ENCODE results near the gene NDUFA13.
A peak's percentile ranks its signal among the peaks of the same experiment; 100 is the strongest.

The NDUFA13 gene

DNA sequence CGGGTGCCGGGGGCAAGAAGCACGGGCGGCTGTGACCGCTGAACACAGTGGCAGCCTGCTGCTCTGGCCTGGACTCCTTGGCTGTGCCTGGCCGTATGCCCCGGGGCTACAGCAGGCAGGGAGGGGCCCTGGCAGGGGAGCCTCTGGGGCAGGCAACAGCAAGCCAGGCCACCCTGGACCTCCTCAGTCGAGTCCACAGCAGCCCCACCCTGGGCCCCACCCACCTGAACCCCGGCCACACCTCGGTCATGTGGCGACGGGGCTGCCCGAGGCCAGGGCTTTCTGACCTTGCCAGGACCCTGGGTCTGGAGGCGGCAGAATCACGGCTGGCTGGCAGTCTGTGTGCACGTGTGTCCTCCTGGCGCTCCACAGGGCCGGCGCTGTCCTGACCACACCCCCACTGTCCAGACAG is 30.7 kb downstream of the NDUFA13 start:
- H3K36me3 ChIP-seq (ENCODE audit: control insufficient read depth, insufficient read depth, low read length, severe bottlenecking) = no peaks in the 10 kb centered on the region
- H3K9me3 ChIP-seq (ENCODE audit: control insufficient read depth, low read length) = no peaks in the 10 kb centered on the region
- H3K27me3 ChIP-seq (replicated peaks; ENCODE audit: control insufficient read depth, insufficient read depth, low read length) = peaks cover 21% of the 10 kb centered on the region
- no peak overlapping the region for H3K9ac ChIP-seq (ENCODE audit: low read length)
- no peak overlapping the region for H3K4me3 ChIP-seq (ENCODE audit: low read length)
- H3K4me1 ChIP-seq (ENCODE audit: control insufficient read depth, insufficient read depth, low read length) = peaks cover 17% of the 10 kb centered on the region
- DNase-seq (ENCODE audit: low read depth) = peak; percentile 46

DNA sequence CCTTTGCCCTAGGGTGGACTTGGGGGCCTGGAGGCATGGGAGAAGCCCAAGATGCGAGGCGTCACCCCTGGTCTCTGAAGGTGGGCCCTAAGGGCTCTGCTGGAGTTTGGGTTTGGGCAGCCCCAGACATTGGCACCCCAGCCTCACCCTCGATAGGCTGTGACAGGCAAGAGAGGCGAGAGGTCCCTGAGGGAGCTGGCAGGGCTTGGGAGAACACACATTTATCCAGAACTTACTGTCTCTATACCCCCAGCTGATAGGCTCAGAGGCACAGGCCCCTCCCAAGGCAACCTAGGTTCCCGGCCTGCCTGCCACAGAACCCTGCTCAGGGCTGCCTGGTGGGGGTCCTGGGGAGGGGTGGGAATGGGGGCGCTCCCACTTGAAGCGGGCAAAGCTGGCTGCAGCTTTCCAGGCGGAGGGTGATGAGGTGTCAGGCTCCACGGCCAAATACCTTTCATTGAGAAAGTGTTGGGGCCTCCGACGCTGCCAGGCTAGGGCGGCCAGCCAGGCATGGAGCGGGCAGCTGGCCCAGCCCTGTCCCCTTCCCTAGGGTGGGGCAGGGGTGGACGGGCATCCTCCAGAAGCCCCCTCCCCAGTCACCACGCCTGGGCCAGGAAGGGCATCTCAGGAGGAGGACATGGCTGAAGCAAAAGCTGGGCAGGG is 31.8 kb downstream of the NDUFA13 start:
- Histone ChIP-seq H3K9me3 (ENCODE audit: control insufficient read depth, low read length) (no peaks in the 10 kb centered on the region), H3K4me1 (ENCODE audit: control insufficient read depth, insufficient read depth, low read length) (peaks cover 17% of the 10 kb centered on the region), H3K36me3 (ENCODE audit: control insufficient read depth, insufficient read depth, low read length, severe bottlenecking) (no peaks in the 10 kb centered on the region), H3K9ac (ENCODE audit: low read length) (no peak overlapping the region), H3K27me3 (replicated peaks; ENCODE audit: control insufficient read depth, insufficient read depth, low read length) (peaks cover 13% of the 10 kb centered on the region), H3K4me3 (ENCODE audit: low read length) (no peak overlapping the region)
- no peak for DNase-seq (ENCODE audit: low read depth)

DNA sequence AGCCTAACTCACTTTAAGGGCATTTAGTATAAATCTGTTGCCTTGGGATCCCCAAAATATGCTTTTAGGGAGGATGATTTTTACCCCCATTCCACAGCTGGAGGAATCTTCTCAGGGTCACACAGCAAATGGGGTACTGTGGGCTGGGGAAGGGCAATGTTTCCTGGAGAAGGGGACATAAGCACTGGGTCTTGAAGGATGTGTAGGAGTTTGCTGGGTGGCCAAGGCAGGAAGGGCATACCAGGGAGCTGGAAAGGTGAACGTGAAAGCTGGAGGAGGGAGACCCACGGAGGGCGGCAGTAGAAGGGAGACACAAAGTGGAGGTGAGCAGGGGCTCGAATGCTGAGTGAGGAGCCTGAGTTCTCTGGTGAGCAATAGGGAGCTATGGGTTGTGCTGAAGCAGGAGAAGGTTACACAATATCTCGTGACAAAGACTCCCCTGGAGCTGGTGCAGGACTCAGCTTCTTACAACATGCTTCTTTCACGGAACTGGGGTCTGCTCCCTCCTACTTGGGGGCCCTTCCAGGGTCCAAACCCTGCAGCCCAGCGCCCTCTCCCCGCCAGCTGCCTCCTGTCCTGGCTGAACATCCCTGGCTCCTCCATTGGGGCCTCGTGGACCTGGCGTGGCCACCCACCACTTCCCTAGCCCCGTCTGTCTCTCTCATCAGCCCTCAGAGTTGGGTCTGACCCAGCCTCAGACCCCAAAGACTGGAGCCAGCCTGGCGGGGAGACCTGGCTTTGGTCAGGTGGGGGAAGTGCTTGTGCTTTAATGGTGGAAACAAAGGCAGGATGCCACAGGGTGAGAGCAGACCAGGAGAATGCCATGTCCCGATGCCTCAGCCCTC is 33.1 kb downstream of the NDUFA13 start:
- peaks cover 11% of the 10 kb centered on the region for H3K27me3 ChIP-seq (replicated peaks; ENCODE audit: control insufficient read depth, insufficient read depth, low read length)
- H3K36me3 ChIP-seq (ENCODE audit: control insufficient read depth, insufficient read depth, low read length, severe bottlenecking) = no peaks in the 10 kb centered on the region
- H3K9me3 ChIP-seq (ENCODE audit: control insufficient read depth, low read length) = no peaks in the 10 kb centered on the region
- H3K4me3 ChIP-seq (ENCODE audit: low read length) = no peak overlapping the region
- H3K9ac ChIP-seq (ENCODE audit: low read length) = no peak overlapping the region
- peak; percentile 15 for DNase-seq (ENCODE audit: low read depth)
- H3K4me1 ChIP-seq (ENCODE audit: control insufficient read depth, insufficient read depth, low read length) = peaks cover 22% of the 10 kb centered on the region

DNA sequence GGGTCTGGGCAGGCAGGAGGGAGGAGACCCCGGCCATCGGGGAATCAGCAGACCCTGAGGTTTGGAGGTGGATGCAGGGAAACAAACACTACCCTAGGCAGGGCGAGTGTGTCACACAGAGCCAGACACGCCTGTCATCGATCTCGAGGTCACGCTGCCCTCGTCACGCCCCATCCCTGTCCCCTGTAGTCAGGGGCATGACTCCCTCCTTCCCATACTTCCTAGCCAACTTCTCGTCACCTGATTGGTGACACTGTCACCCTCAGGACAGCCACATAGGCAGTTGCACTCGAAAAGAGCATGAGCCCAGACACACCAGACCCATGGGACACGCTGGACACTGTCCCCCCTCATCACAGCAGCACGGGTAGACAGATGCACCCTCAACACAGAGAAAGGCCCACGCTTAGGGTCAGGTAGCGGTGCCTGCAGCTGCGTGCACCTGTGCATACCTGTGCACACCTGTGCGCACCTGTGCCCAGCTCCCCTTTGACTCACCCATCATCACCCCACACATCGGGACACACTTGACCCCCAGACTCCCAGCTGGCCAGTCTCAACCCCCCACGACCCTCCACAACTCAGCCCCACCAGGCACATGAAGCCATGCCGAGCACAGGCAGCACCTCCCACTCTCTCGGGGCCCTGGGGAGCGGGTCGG is 33.9 kb downstream of the NDUFA13 start:
- no peak for DNase-seq (ENCODE audit: low read depth)
- no peaks in the 10 kb centered on the region for H3K36me3 ChIP-seq (ENCODE audit: control insufficient read depth, insufficient read depth, low read length, severe bottlenecking)
- peaks cover 14% of the 10 kb centered on the region for H3K27me3 ChIP-seq (replicated peaks; ENCODE audit: control insufficient read depth, insufficient read depth, low read length)
- H3K9ac ChIP-seq (ENCODE audit: low read length) = no peak overlapping the region
- no peak overlapping the region for H3K4me3 ChIP-seq (ENCODE audit: low read length)
- H3K9me3 ChIP-seq (ENCODE audit: control insufficient read depth, low read length) = no peaks in the 10 kb centered on the region
- peaks cover 22% of the 10 kb centered on the region for H3K4me1 ChIP-seq (ENCODE audit: control insufficient read depth, insufficient read depth, low read length)

DNA sequence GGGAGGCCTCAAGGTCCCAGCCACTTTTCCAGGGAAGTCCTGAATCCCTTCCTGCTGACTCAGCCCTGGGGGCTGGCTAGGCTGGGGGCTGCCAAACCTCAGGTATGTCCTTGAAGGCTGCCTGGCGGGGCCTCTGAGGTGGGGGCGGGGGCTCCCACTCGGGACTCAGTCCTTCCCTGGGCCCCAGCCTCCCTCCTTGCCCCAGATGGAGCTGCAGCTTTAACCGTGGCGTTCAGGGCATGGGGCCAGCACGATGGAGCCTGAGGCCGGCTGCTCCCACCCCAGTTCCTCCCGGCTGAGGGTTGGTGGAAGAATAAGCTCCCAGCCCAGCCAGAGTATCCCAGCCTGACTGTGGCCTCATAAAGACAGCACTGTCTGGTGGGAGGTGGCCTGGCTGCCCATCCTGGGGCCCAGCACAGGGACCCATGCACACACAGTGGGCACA is 34.5 kb downstream of the NDUFA13 start:
- Histone ChIP-seq H3K27me3 (replicated peaks; ENCODE audit: control insufficient read depth, insufficient read depth, low read length) (peaks cover 14% of the 10 kb centered on the region), H3K9me3 (ENCODE audit: control insufficient read depth, low read length) (no peaks in the 10 kb centered on the region), H3K4me1 (ENCODE audit: control insufficient read depth, insufficient read depth, low read length) (peaks cover 22% of the 10 kb centered on the region), H3K4me3 (ENCODE audit: low read length) (no peak overlapping the region), H3K9ac (ENCODE audit: low read length) (no peak overlapping the region), H3K36me3 (ENCODE audit: control insufficient read depth, insufficient read depth, low read length, severe bottlenecking) (no peaks in the 10 kb centered on the region)
- peak; percentile 36 for DNase-seq (ENCODE audit: low read depth)

DNA sequence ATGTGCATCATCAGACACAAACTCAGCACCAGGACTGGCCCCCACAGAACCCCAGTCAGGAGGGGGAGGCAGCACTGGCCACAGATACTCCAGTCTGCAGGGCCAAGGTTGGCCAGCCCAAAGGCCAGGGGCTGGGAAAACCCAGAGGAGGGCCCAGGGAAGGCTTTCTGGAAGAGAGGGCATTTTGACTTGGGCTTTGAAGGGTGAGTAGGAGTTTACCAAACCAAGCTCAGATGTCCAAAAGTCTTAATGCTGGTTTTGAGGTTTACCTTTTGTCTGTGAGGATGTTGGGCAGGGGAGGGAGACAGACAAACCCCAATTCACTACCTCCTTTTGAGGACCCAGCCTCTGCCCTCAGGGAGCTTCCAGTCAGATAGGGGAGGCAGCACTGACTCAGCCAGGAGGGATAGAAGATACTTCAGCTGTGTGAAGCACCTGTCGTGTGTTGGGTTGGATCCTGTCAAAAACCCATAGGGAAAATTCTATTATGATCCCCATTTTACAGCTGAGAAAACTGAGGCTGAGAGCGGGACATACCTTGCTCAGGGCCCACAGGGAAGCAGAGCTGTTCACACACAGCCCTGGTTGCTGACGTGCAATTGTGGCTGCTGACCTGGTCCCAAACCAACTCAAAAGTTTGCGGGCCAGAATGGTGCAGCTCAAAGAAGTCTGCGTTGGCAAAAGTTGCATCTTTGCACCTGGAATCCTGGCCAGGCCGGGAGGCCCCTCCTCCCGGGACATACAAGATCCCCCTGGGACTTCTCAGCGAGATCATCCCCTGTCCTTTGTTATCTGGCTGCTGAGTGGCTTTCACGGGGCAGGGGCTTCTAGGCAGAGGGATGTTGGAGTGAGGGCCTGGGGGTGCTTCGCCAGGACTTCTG is 35.2 kb downstream of the NDUFA13 start:
- Histone ChIP-seq H3K27me3 (replicated peaks; ENCODE audit: control insufficient read depth, insufficient read depth, low read length) (peaks cover 14% of the 10 kb centered on the region), H3K4me3 (ENCODE audit: low read length) (no peak overlapping the region), H3K9ac (ENCODE audit: low read length) (no peak overlapping the region), H3K36me3 (ENCODE audit: control insufficient read depth, insufficient read depth, low read length, severe bottlenecking) (no peaks in the 10 kb centered on the region), H3K4me1 (ENCODE audit: control insufficient read depth, insufficient read depth, low read length) (peaks cover 22% of the 10 kb centered on the region), H3K9me3 (ENCODE audit: control insufficient read depth, low read length) (no peaks in the 10 kb centered on the region)
- DNase-seq (ENCODE audit: low read depth) = no peak

DNA sequence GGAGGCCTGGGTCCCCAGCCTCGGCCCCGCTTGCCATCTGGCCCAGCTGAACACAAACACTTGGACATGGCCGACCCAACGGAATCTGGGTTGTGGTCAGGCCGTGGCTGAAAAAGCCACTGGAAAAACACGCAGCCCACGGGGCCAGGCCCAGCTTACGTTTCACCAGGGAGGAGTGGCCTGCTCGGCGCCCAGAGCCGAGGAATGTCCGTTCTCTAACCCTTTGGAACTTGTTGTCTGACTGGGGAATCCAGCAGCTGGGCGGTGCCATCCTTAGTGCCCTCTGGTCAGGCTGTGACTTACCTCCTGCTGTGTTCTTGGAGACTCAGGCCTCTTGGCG is 35.8 kb downstream of the NDUFA13 start:
- Histone ChIP-seq H3K9ac (ENCODE audit: low read length) (no peak overlapping the region), H3K9me3 (ENCODE audit: control insufficient read depth, low read length) (no peaks in the 10 kb centered on the region), H3K4me1 (ENCODE audit: control insufficient read depth, insufficient read depth, low read length) (peaks cover 18% of the 10 kb centered on the region), H3K36me3 (ENCODE audit: control insufficient read depth, insufficient read depth, low read length, severe bottlenecking) (no peaks in the 10 kb centered on the region), H3K27me3 (replicated peaks; ENCODE audit: control insufficient read depth, insufficient read depth, low read length) (peaks cover 14% of the 10 kb centered on the region), H3K4me3 (ENCODE audit: low read length) (no peak overlapping the region)
- peak; percentile 32 for DNase-seq (ENCODE audit: low read depth)

DNA sequence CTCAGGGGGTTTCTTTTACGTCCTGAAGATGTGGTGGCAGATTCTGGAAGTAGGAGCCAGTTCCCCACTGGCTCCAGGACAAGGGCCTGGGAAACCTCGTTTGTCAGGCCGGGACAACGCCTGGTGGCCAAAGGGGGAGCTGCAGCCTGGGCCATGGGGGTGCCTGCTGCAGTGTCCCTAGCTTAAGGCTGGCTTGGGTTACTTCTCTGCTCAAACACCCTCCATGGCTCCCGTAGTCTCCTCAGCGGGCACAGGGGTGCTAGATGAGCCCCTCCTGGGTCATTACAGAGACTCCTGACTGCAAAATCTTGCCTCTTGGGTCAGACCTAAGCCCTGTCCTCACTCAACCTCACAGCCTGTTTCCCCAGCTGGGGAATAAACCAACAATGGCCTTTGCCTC is 36.8 kb downstream of the NDUFA13 start:
- no peak overlapping the region for H3K9ac ChIP-seq (ENCODE audit: low read length)
- no peak overlapping the region for H3K4me3 ChIP-seq (ENCODE audit: low read length)
- H3K36me3 ChIP-seq (ENCODE audit: control insufficient read depth, insufficient read depth, low read length, severe bottlenecking) = no peaks in the 10 kb centered on the region
- peak; percentile 49 for DNase-seq (ENCODE audit: low read depth)
- peaks cover 7% of the 10 kb centered on the region for H3K27me3 ChIP-seq (replicated peaks; ENCODE audit: control insufficient read depth, insufficient read depth, low read length)
- H3K4me1 ChIP-seq (ENCODE audit: control insufficient read depth, insufficient read depth, low read length) = peaks cover 18% of the 10 kb centered on the region
- H3K9me3 ChIP-seq (ENCODE audit: control insufficient read depth, low read length) = no peaks in the 10 kb centered on the region

DNA sequence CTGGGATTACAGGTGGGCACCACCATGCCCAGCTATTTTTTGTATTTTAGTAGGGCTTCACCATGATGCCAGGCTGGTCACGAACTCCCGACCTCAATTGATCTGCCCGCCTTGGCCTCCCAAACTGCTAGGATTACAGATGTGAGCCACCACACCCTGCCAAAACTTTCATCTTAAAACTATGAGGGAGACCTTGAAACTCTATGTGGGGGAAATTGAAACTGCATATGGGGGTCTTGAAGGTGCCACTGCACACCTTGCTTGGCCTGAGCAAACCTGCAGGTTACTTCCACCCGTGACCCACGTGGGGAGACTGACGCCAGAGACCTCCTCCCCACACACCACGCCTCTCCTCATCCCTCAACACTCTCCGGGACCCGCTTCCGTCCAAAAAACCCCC is 37.6 kb downstream of the NDUFA13 start:
- Histone ChIP-seq H3K9ac (ENCODE audit: low read length) (no peak overlapping the region), H3K27me3 (replicated peaks; ENCODE audit: control insufficient read depth, insufficient read depth, low read length) (peaks cover 7% of the 10 kb centered on the region), H3K36me3 (ENCODE audit: control insufficient read depth, insufficient read depth, low read length, severe bottlenecking) (no peaks in the 10 kb centered on the region), H3K9me3 (ENCODE audit: control insufficient read depth, low read length) (no peaks in the 10 kb centered on the region), H3K4me1 (ENCODE audit: control insufficient read depth, insufficient read depth, low read length) (peaks cover 18% of the 10 kb centered on the region), H3K4me3 (ENCODE audit: low read length) (no peak overlapping the region)
- no peak for DNase-seq (ENCODE audit: low read depth)

DNA sequence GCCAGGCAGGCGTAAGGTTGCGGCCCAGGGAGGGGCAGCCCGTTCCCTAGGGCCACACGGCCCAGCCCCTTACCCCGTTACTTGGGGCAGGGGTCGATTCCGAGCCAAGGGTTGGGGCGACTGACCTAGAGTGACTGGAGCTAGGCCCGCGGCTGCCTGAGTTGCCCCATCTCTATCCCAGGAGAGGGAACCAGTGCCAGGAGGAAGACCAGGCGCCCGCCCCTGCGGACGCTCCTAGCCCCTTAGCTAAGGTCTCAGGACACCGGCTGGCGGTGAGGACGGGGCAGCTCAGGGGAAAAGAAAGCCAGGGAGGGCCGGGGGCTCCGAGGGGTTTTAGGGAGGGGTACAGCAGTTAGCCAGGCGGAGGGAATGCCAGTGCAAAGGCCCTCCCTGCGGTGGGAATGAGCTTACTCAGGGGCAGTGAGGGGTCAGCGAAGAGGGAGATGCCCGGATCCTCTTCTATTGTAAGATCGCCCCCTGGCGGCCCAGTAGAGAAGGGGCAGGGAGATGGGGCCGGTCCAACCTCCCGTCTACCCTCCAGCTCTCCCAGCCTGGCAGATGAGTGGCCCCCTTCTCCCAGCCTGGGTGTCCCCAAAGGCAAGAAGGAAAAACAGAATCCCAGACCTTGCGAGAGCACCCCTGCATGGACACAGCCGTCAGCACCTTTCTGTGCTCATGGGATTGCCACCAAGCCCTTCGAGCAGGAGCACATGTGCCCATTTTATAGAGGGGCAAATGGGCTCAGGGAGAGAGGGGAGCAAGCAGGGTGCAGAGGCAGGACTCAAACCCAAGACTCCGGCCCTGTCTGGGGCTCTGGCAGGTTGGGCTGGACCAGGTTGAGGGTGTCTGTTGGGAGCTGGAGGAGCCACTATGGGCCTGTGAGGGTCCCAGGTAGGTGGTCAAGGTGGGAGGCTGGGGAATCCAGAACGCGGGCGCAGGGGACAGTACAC is 38.3 kb downstream of the NDUFA13 start:
- DNase-seq (ENCODE audit: low read depth) = peak; percentile 58

More for the DNA sequence above, 38.3 kb downstream of the NDUFA13 start:
- Histone ChIP-seq H3K9me3 (ENCODE audit: control insufficient read depth, low read length) (no peaks in the 10 kb centered on the region), H3K27me3 (replicated peaks; ENCODE audit: control insufficient read depth, insufficient read depth, low read length) (peaks cover 7% of the 10 kb centered on the region), H3K36me3 (ENCODE audit: control insufficient read depth, insufficient read depth, low read length, severe bottlenecking) (no peaks in the 10 kb centered on the region), H3K9ac (ENCODE audit: low read length) (no peak overlapping the region), H3K4me3 (ENCODE audit: low read length) (no peak overlapping the region), H3K4me1 (ENCODE audit: control insufficient read depth, insufficient read depth, low read length) (peaks cover 18% of the 10 kb centered on the region)
